Endothelial cell (in vitro differentiated cells): ENCODE data around the gene ELAPOR1. TPM values are rescaled to one million over a fixed set of nuclear protein-coding genes. Genes with fewer than 3 reads are reported as not detected.

Experiments
- DNase-seq: peaks from one replicate; pipeline ENCODE4 v3.0.0; 2021; ENCODE audit warnings: low spot score
- H3K27ac Mint-ChIP-seq: one replicate; pipeline ENCODE4 v1.8.0; 2021; ENCODE audit warnings: mixed read lengths, inconsistent platforms; ENCODE audit not compliant: unreplicated experiment
- H3K27me3 Mint-ChIP-seq: one replicate; pipeline ENCODE4 v1.8.0; 2021; ENCODE audit warnings: mild to moderate bottlenecking, moderate library complexity, mixed read lengths, inconsistent platforms; ENCODE audit not compliant: unreplicated experiment
- H3K36me3 Mint-ChIP-seq: one replicate; pipeline ENCODE4 v1.8.0; 2021; ENCODE audit warnings: mild to moderate bottlenecking, low read depth, mixed read lengths, inconsistent platforms; ENCODE audit not compliant: unreplicated experiment
- H3K4me1 Mint-ChIP-seq: one replicate; pipeline ENCODE4 v1.8.0; 2021; ENCODE audit warnings: mild to moderate bottlenecking, mixed read lengths, inconsistent platforms; ENCODE audit not compliant: unreplicated experiment
- H3K4me3 Mint-ChIP-seq: one replicate; pipeline ENCODE4 v1.8.0; 2021; ENCODE audit warnings: mild to moderate bottlenecking, mixed read lengths, inconsistent platforms; ENCODE audit not compliant: unreplicated experiment
- H3K9me3 Mint-ChIP-seq: one replicate; pipeline ENCODE4 v1.8.0; 2021; ENCODE audit warnings: mixed read lengths, inconsistent platforms; ENCODE audit not compliant: unreplicated experiment
- CTCF ChIP-seq: fragments of 200-600 bp; sonication (generic); IDR thresholded peaks from one replicate; pipeline ENCODE4 v1.5.0; 2021; ENCODE audit warnings: antibody characterized with exemption; ENCODE audit not compliant: unreplicated experiment
- total RNA-seq: library from RNA; stranded (reverse); fragmentation: NEBNext Ultra II Directional; extraction: Animal tissue kit (Norgen Biotek cat#: 25700); gene quantifications from one replicate; pipeline ENCODE4 v1.2.1, GENCODE V29; 2021; ENCODE audit not compliant: unreplicated experiment

ELAPOR1 gene
- total RNA-seq, 1 donor from 2014 or later, result 0.26 TPM

DNA sequence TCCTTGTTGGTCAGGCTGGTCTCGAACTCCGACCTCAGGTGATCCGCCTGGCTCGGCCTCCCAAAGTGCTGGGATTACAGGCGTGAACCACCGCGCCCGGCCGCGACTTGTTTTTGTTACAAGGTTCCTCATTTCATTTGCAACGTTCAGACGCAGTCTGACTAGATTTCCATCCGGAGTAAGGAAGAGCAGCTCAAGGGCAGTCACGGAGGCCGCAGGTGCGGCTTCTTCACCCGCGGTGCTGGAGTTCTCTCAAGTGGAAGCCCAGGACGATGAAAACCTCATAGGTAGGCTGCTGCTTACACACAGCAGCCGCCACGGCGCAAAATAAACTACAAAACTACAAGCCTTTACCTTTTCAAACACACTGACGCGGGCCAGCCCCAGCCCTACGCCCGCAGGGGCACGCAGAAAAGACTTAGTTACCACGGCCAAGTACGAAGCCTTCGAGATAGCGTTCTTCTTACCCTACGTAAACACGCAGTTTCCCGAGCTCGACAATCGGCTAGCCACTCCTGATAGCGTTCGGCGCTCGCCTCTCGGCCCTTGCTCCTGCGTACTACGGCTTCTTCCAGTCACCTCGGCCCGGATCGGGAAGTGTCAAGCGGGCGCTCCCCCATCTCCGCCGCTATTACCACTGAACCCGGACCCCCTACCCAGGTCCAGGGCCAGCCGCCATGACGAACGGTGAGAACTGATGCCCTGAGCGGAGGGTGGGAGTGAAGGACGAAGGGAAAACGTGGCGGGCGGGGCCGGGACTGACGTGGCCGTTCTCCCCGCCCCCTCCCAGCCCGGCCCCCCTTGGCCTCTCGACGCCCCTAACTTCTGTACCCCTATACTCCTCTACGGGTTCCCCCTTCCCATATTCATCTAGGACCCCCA, 23.5 kb upstream of the ELAPOR1 start, which contains the start of gene TMEM167B:
TSS of gene TMEM167B (plus strand) at position 569 of the 882 bp plus-strand sequence. CDS start at position 678, 109 bp downstream.
- H3K27ac Mint-ChIP-seq, result peak within 1 kb of the TSS; percentile 97
- DNase-seq, result peak; percentile 86
- TF ChIP-seq CTCF, result no peak
- H3K4me1 Mint-ChIP-seq, result peaks cover 37% of the 10 kb centered on the region
- peaks cover 22% of the 10 kb centered on the region for H3K36me3 Mint-ChIP-seq
- peak within 1 kb of the TSS; percentile 99 for H3K4me3 Mint-ChIP-seq
- H3K9me3 Mint-ChIP-seq, result no peaks in the 10 kb centered on the region
- H3K27me3 Mint-ChIP-seq, result peaks cover 4% of the 10 kb centered on the region

- Mint-ChIP-seq H3K27me3 (peaks cover 4% of the 10 kb centered on the region), H3K4me1 (peaks cover 37% of the 10 kb centered on the region), H3K36me3 (peaks cover 22% of the 10 kb centered on the region), H3K4me3 (peak overlapping the region; percentile 99), H3K27ac (peak overlapping the region; percentile 97), H3K9me3 (no peaks in the 10 kb centered on the region)
- no peak for DNase-seq
- no peak for TF ChIP-seq CTCF
Measured at GRCh38 chr1:109091078-109091838, 22.7 kb upstream of the ELAPOR1 start.

- Mint-ChIP-seq H3K9me3 (no peaks in the 10 kb centered on the region), H3K4me1 (peaks cover 37% of the 10 kb centered on the region), H3K27ac (peak overlapping the region; percentile 97), H3K36me3 (peaks cover 22% of the 10 kb centered on the region), H3K27me3 (peaks cover 4% of the 10 kb centered on the region), H3K4me3 (peak overlapping the region; percentile 99)
- no peak for DNase-seq
- no peak for TF ChIP-seq CTCF
Measured at GRCh38 chr1:109091839-109092193, 22.1 kb upstream of the ELAPOR1 start.

- no peak for DNase-seq
- peaks cover 17% of the 10 kb centered on the region for H3K36me3 Mint-ChIP-seq
- H3K27me3 Mint-ChIP-seq, result peaks cover 3% of the 10 kb centered on the region
- H3K27ac Mint-ChIP-seq, result no peak overlapping the region
- H3K4me1 Mint-ChIP-seq, result peaks cover 31% of the 10 kb centered on the region
- TF ChIP-seq CTCF, result no peak
- no peak overlapping the region for H3K4me3 Mint-ChIP-seq
- no peaks in the 10 kb centered on the region for H3K9me3 Mint-ChIP-seq
Measured at GRCh38 chr1:109094377-109094803, 19.5 kb upstream of the ELAPOR1 start.
